Spinal cord (tissue), 10 donors: ENCODE results near the gene NR6A1. TPM values are rescaled to one million over a fixed set of nuclear protein-coding genes. Genes with fewer than 3 reads are reported as not detected.

Source experiments
- DNase-seq, 6 donors: peaks; one replicate each; pipeline versions ENCODE4 v3.0.0 to v3.0.0-alpha.2; 2013 to 2015; ENCODE audit warnings: low spot score in 6 of 6, low read depth in 4 of 6
- H3K27ac ChIP-seq: one replicate; pipeline ENCODE4 v1.5.1; 2013; ENCODE audit warnings: low read depth, low read length, control low read depth
- H3K27me3 ChIP-seq: one replicate; pipeline ENCODE4 v1.6.1; 2013; ENCODE audit warnings: low read length; ENCODE audit not compliant: control insufficient read depth, insufficient read depth
- H3K36me3 ChIP-seq: one replicate; pipeline ENCODE4 v1.6.1; 2013; ENCODE audit warnings: low read length; ENCODE audit not compliant: control insufficient read depth, insufficient read depth
- H3K4me1 ChIP-seq: one replicate; pipeline ENCODE4 v1.6.1; 2013; ENCODE audit warnings: low read length; ENCODE audit not compliant: control insufficient read depth, insufficient read depth
- H3K4me3 ChIP-seq: one replicate; pipeline ENCODE4 v1.5.1; 2013; ENCODE audit warnings: low read depth, low read length, control low read depth
- H3K9me3 ChIP-seq: one replicate; pipeline ENCODE4 v1.6.1; 2013; ENCODE audit warnings: low read length; ENCODE audit not compliant: control insufficient read depth, insufficient read depth
- WGBS: methylation state at CpG from one replicate; pipeline ENCODE4 v1.1.5; 2013; ENCODE audit warnings: missing lambda C conversion rate; ENCODE audit not compliant: insufficient coverage; 5-methylcytosine and 5-hydroxymethylcytosine counted together
- polyA plus RNA-seq, 2 donors: library from polyadenylated mRNA; unstranded; fragments of 120-200 nt; gene quantifications; one replicate each; pipeline ENCODE4 v1.2.1, GENCODE V29; 2013; ENCODE audit not compliant: insufficient read length in 2 of 2
- total RNA-seq, 2 donors: library from RNA; depleted of rRNA in 1 of 2; stranded (reverse); fragments of 120-200 nt in 1 of 2; fragments of >200 nt in 1 of 2; gene quantifications; one replicate each; pipeline versions ENCODE4 v1.2.3 to v1.2.4, GENCODE V29; 2013 to 2014
- donor health status: healthy.

NR6A1 gene
- total and polyA plus RNA-seq, 4 donors = 2.8 to 5.8 (median 4.0) TPM

GRCh38 chr9:124499216-124499615, 271.9 kb downstream of the NR6A1 start:
- Histone ChIP-seq H3K27me3 (peaks cover 51% of the 10 kb centered on the region), H3K4me3 (no peak overlapping the region), H3K4me1 (peaks cover 12% of the 10 kb centered on the region), H3K36me3 (no peaks in the 10 kb centered on the region), H3K27ac (no peak overlapping the region), H3K9me3 (no peaks in the 10 kb centered on the region)
- 100% methylated on average over 1 of the region's 3 CpGs for WGBS
- DNase-seq = no peak

DNA sequence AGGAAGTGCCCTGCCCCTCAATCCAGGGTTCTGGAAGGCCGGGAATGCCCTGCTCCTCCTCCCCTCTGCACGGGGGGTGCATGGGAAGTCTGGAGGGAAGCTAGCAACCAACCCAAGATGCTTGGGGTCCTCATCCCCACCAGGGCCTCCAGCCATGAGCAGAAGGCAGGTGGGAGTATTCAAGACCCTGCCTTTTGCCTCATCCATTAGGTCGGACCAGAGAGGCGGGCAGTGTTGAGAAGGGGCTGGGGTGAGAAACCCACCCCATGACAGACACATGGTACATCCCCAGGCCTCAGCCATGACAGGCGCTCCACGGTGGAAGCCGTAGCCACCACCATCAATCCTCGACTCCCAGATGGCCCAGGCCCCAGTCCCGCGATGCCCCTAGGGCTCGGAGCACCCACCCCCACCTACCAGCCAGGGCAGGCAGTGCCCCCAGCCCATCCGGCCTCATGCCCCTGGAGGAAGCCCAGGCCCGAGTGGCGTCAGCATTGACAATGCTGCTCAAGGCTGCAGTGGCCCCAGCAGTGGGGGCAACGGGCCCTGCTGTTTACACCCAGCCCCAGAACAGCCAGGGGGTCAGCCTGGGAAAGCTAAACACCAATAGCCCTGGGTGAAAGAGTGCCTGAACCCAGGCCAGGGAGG, 272.5 kb downstream of the NR6A1 start:
- WGBS = 71% methylated on average over 14 of the region's 15 CpGs
- H3K4me1 ChIP-seq = peaks cover 6% of the 10 kb centered on the region
- DNase-seq = no peak
- no peak overlapping the region for H3K4me3 ChIP-seq
- H3K27ac ChIP-seq = no peak overlapping the region
- no peaks in the 10 kb centered on the region for H3K36me3 ChIP-seq
- H3K27me3 ChIP-seq = peaks cover 45% of the 10 kb centered on the region
- H3K9me3 ChIP-seq = no peaks in the 10 kb centered on the region

- H3K27me3 ChIP-seq = peaks cover 39% of the 10 kb centered on the region
- no peak for DNase-seq
- 76% methylated on average over 4 of the region's 6 CpGs for WGBS
Measured at GRCh38 chr9:124498040-124498439, 273.1 kb downstream of the NR6A1 start.

DNA sequence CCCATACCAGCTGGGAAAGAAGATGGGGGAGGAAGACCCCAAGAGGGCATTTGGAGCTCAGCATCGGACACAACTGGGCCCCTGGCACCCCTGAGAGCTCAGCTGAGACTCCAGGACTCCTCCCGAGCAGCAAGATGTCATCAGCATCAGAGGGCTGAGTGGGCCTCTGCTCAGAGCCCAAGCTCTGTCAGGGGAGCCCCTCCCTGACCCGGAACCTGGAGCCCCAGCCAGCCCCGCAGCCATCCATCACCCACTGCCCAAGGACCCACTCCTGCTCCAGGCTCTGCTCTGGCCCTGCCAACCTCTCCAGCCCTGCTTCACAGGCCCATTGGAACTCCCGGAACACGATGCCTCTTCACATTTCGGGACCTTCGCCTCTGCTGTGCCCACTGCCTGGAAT, 273.7 kb downstream of the NR6A1 start:
- no peak for DNase-seq
- no peak overlapping the region for H3K27ac ChIP-seq
- WGBS = 93% methylated on average over 8 of the region's 8 CpGs
- H3K27me3 ChIP-seq = peaks cover 33% of the 10 kb centered on the region
- H3K36me3 ChIP-seq = peaks cover 3% of the 10 kb centered on the region
- H3K4me3 ChIP-seq = no peak overlapping the region
- no peaks in the 10 kb centered on the region for H3K4me1 ChIP-seq
- no peaks in the 10 kb centered on the region for H3K9me3 ChIP-seq

More at GRCh38 chr9:124498040-124498439, 273.1 kb downstream of the NR6A1 start:
- Histone ChIP-seq H3K4me1 (peaks cover 2% of the 10 kb centered on the region), H3K27ac (no peak overlapping the region), H3K4me3 (no peak overlapping the region), H3K9me3 (no peaks in the 10 kb centered on the region), H3K36me3 (no peaks in the 10 kb centered on the region)

DNA sequence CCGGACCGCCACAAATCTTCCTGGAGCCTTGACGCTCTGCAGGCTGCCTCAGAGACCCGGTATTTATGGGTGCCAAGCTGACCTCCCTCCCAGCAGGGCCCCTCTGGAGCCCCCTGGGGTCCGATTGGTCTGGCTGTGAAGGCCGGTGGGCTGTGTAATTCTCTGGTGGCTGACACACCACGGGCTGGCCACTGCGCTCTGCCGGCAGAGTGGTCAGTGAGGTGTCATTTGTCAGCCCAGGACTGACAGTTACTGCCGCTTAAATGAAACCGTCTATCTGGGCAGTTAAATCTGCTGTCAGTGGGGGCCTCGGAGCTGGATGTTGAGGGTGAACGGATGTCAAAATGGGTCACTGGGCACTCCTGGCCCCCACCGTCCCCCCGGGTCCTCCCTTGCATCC, 274.6 kb downstream of the NR6A1 start:
- DNase-seq = peak in 1 of 6 donors; percentile 34
- H3K27me3 ChIP-seq = peaks cover 23% of the 10 kb centered on the region
- no peaks in the 10 kb centered on the region for H3K4me1 ChIP-seq
- H3K36me3 ChIP-seq = peaks cover 3% of the 10 kb centered on the region
- no peaks in the 10 kb centered on the region for H3K9me3 ChIP-seq
- WGBS = 37% methylated on average over 14 of the region's 15 CpGs
- no peak overlapping the region for H3K27ac ChIP-seq
- no peak overlapping the region for H3K4me3 ChIP-seq

GRCh38 chr9:124496075-124496449, 275.0 kb downstream of the NR6A1 start:
- Histone ChIP-seq H3K9me3 (no peaks in the 10 kb centered on the region), H3K4me3 (no peak overlapping the region), H3K27me3 (peaks cover 19% of the 10 kb centered on the region), H3K4me1 (no peaks in the 10 kb centered on the region), H3K27ac (no peak overlapping the region), H3K36me3 (peaks cover 3% of the 10 kb centered on the region)
- DNase-seq = no peak
- WGBS = 58% methylated on average over 3 of the region's 3 CpGs

DNA sequence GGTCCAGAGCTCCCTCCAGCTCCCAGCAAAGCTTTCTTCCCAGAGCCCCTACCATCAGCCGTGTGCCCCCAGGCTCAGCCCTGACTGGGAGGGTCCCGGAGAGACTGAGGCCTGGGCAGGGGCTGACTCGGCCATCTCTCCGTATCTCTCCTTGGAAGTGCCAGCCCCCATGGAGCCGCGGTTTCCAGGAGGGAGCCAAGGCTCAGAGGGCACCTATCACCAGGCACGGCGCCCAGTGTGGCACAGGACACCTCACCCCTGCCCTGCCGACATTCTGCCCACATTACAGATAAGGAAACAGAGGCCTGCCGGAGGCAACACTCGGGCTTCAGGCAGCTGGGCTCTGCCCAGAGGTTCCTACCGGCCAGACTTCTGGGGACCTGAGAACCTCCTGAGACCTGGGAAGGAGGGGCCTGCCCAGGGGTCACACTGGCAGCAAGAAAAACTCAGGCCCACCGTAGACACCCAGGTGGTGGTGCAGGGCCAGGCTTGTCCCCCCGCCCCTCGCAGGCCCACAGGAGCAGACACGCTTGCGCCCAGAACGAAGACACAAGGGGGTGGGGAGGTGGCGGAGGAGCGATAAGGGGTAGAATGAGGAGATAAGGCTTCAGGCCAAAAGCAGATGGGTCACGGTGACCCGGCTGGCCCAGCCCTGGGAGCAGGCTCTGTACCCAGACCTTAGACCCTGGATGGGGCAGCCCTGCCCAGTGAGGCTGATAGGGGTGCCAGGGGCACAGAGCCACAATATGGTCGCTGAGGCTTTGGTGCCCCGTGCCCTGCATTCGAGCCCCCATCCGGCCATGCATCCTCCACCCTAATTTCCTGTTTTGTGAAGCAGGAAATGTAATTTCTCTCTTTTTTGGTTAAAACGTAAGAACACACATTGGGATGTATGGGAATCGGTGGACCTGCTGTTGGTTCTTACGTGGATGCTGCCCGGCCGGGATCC, 275.7 kb downstream of the NR6A1 start:
- 88% methylated on average over 31 of the region's 31 CpGs for WGBS
- H3K36me3 ChIP-seq = peaks cover 3% of the 10 kb centered on the region
- H3K27me3 ChIP-seq = peaks cover 13% of the 10 kb centered on the region
- no peak overlapping the region for H3K27ac ChIP-seq
- no peaks in the 10 kb centered on the region for H3K9me3 ChIP-seq
- DNase-seq = no peak
- H3K4me1 ChIP-seq = no peaks in the 10 kb centered on the region
- no peak overlapping the region for H3K4me3 ChIP-seq

DNA sequence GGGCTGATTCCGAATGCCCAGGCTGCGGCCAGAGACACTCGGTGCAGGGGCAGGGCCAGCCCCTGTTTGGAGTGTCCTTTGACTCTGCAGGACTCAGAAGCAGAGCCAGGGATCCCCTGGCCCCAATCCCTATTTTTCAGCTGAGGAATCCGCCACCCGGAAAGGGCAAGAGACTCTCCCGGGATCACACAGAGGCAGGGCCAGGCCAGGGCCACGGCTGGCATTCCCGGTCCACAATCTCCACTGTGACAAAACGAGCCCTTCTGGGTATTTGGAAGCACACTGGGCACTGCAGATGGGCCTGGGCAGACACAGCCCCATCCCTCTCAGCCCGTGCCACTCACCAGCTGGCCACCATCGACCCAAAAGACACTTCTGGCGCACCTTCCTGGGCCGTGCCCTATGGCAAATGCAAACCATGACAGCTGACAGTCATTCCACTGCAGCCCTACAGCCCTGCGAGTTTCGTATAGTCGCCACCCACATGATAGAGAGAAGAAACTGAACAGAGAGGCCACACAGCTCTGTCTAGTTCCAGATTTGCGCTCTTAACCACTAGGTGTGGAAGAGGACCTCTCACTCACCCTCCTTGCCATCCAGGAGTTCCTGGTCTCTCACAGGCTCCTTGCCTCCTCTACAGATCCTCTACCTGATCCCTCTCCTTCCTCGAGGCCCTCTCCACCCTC, 277.2 kb downstream of the NR6A1 start:
- no peak for DNase-seq
- Histone ChIP-seq H3K27me3 (peaks cover 17% of the 10 kb centered on the region), H3K9me3 (no peaks in the 10 kb centered on the region), H3K4me3 (no peak overlapping the region), H3K27ac (no peak overlapping the region), H3K4me1 (no peaks in the 10 kb centered on the region), H3K36me3 (peaks cover 3% of the 10 kb centered on the region)
- WGBS = 79% methylated on average over 17 of the region's 18 CpGs

DNA sequence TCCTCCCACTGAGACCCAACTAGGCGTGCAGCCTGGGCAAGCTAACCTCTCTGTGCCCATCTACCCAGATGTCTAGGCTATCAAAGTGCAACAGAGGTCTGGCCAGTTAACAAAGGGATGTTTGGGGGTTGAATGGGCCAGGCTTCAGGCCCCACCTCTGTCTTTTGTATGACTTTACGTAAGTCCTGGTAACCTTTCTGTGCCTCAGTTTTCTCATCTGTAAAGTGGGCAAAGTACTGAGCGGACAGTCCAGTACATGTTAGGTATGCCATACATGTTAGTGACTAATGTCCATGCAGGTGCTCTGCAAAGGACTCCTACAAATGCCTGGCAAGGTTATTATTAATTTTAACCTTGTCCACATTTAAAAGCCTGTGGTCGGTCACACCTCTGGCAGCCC, 277.9 kb downstream of the NR6A1 start:
- WGBS = 96% methylated on average over 4 of the region's 4 CpGs
- H3K9me3 ChIP-seq = no peaks in the 10 kb centered on the region
- no peak overlapping the region for H3K27ac ChIP-seq
- peaks cover 21% of the 10 kb centered on the region for H3K27me3 ChIP-seq
- no peak overlapping the region for H3K4me3 ChIP-seq
- no peaks in the 10 kb centered on the region for H3K4me1 ChIP-seq
- DNase-seq = no peak
- peaks cover 3% of the 10 kb centered on the region for H3K36me3 ChIP-seq
